ENCODE data around the gene HSD17B14.
"Not testable (repeated sequence)": the region's sequence is repeated elsewhere in the genome, so short reads cannot be mapped to it uniquely, and the experiment has no call there.

The HSD17B14 gene

GRCh38 chr19:48867123-48867745, 30.9 kb upstream of the HSD17B14 start:
- no peak for DNase-seq

GRCh38 chr19:48866692-48867091, 30.4 kb upstream of the HSD17B14 start:
- no peak for DNase-seq

- no peak for DNase-seq
Observed at GRCh38 chr19:48862827-48863226, 26.5 kb upstream of the HSD17B14 start.

GRCh38 chr19:48861313-48861712, 25.0 kb upstream of the HSD17B14 start:
- DNase-seq, result no peak

- peak; percentile 56 for DNase-seq
Observed at GRCh38 chr19:48859711-48860572, 23.7 kb upstream of the HSD17B14 start.

GRCh38 chr19:48858984-48859710, 22.9 kb upstream of the HSD17B14 start:
- peak; percentile 89 for DNase-seq

GRCh38 chr19:48856921-48857320, 20.6 kb upstream of the HSD17B14 start:
- no peak for DNase-seq

- no peak for DNase-seq
Observed at GRCh38 chr19:48854103-48854502, 17.8 kb upstream of the HSD17B14 start.

- DNase-seq, result no peak
Observed at GRCh38 chr19:48853483-48853882, 17.2 kb upstream of the HSD17B14 start.

GRCh38 chr19:48852292-48852691, 16.0 kb upstream of the HSD17B14 start:
- DNase-seq, result no peak

GRCh38 chr19:48846659-48847058, 10.4 kb upstream of the HSD17B14 start:
- DNase-seq, result not testable (repeated sequence)

GRCh38 chr19:48845384-48845783, 9.1 kb upstream of the HSD17B14 start:
- no peak for DNase-seq

GRCh38 chr19:48844472-48844871, 8.2 kb upstream of the HSD17B14 start:
- peak; percentile 24 for DNase-seq

GRCh38 chr19:48842789-48843162, 6.5 kb upstream of the HSD17B14 start:
- peak; percentile 51 for DNase-seq

- DNase-seq, result no peak
Observed at GRCh38 chr19:48841571-48841970, 5.3 kb upstream of the HSD17B14 start.

GRCh38 chr19:48841047-48841446, 4.8 kb upstream of the HSD17B14 start:
- DNase-seq, result no peak

- DNase-seq, result no peak
Observed at GRCh38 chr19:48837687-48838086, 1.4 kb upstream of the HSD17B14 start.

GRCh38 chr19:48837051-48837524, 797 bp upstream of the HSD17B14 start:
- DNase-seq, result peak; percentile 84

- peak; percentile 97 for DNase-seq
Observed at GRCh38 chr19:48835734-48836088, 580 bp downstream of the HSD17B14 start.

- no peak for DNase-seq
Observed at GRCh38 chr19:48833977-48834376, 2.3 kb downstream of the HSD17B14 start.

- DNase-seq, result no peak
Observed at GRCh38 chr19:48833049-48833448, 3.2 kb downstream of the HSD17B14 start.

GRCh38 chr19:48830965-48831364, 5.3 kb downstream of the HSD17B14 start:
- DNase-seq, result no peak

- no peak for DNase-seq
Observed at GRCh38 chr19:48830088-48830487, 6.2 kb downstream of the HSD17B14 start.

- peak; percentile 7 for DNase-seq
Observed at GRCh38 chr19:48826606-48827020, 9.7 kb downstream of the HSD17B14 start.

Data from activated CD4-positive, alpha-beta T cell treated with anti-CD3 and anti-CD28 coated beads for 48 hours (primary cell).